ENCODE results near the gene SLAIN1. TPM values are rescaled to one million over a fixed set of nuclear protein-coding genes. Genes with fewer than 3 reads are reported as not detected.

Gene SLAIN1
- polyA plus RNA-seq, 2 of the 4 experiments (the other 2 are of a cell fraction), result 0.43 to 3.6 TPM

GRCh38 chr13:77729502-77730221, 32.2 kb downstream of the SLAIN1 start:
- no peak overlapping the region for H3K4me3 ChIP-seq
- no peak overlapping the region for H3K27ac ChIP-seq
- DNase-seq (ENCODE audit: low read depth in 1 of 2, low spot score in 1 of 2), result no peak
- ChIA-PET CTCF (no interaction called here), POLR2A (no interaction called here)
- H3K9me3 ChIP-seq, result no peaks in the 10 kb centered on the region
- TF ChIP-seq FOXS1 (CRISPR knock-in tag; IDR thresholded peaks at IDR 0.05) (no peak), ESRRA (IDR thresholded peaks at IDR 0.05; ENCODE audit: borderline replicate concordance, low read length) (no peak), ZC3H11A (IDR thresholded peaks at IDR 0.05) (no peak), BCL3 (IDR thresholded peaks at IDR 0.05) (no peak), EP300 (IDR thresholded peaks at IDR 0.05) (no peak), CHD4 (IDR thresholded peaks at IDR 0.05; ENCODE audit: borderline replicate concordance) (no peak)
- no peaks in the 10 kb centered on the region for H3K4me1 ChIP-seq
- ATAC-seq, result no peak
- FAIRE-seq, result no peak
- WGBS (ENCODE audit: missing lambda C conversion rate), result 64% methylated on average over 8 of the region's 8 CpGs
- no peak overlapping the region for H3K4me2 ChIP-seq

GRCh38 chr13:77730572-77730971, 33.1 kb downstream of the SLAIN1 start:
- 89% methylated on average over 1 of the region's 1 CpG for WGBS (ENCODE audit: missing lambda C conversion rate)
- Histone ChIP-seq H3K4me1 (no peaks in the 10 kb centered on the region), H3K27ac (no peak overlapping the region), H3K4me3 (no peak overlapping the region), H3K9me3 (no peaks in the 10 kb centered on the region), H3K4me2 (no peak overlapping the region)
- TF ChIP-seq MYC (IDR thresholded peaks at IDR 0.05; ENCODE audit: borderline replicate concordance, low read length), result no peak
- TF ChIP-seq BCL3 (IDR thresholded peaks at IDR 0.05), result no peak
- no peak for TF ChIP-seq SREBF2 (IDR thresholded peaks at IDR 0.05)
- TF ChIP-seq RNF2 (IDR thresholded peaks at IDR 0.05; ENCODE audit: borderline replicate concordance, low read depth), result no peak
- no peak for TF ChIP-seq FOSB (CRISPR knock-in tag; IDR thresholded peaks at IDR 0.05)
- no peak for TF ChIP-seq ESRRA (IDR thresholded peaks at IDR 0.05; ENCODE audit: borderline replicate concordance, low read length)
- no peak for FAIRE-seq
- POLR2A ChIA-PET, result no interaction called here
- DNase-seq (ENCODE audit: low read depth in 1 of 2, low spot score in 1 of 2), result no peak
- CTCF ChIA-PET, result no interaction called here
- no peak for ATAC-seq

GRCh38 chr13:77732287-77732686, 34.8 kb downstream of the SLAIN1 start:
- no peak for TF ChIP-seq SMC3 (IDR thresholded peaks at IDR 0.05)
- TF ChIP-seq HOXB13 (CRISPR knock-in tag; IDR thresholded peaks at IDR 0.05; ENCODE audit: low read depth), result no peak
- no peak for TF ChIP-seq PBX3 (IDR thresholded peaks at IDR 0.05)
- no peak for TF ChIP-seq BCL3 (IDR thresholded peaks at IDR 0.05)
- no peak for TF ChIP-seq EP300 (IDR thresholded peaks at IDR 0.05)
- no peak for TF ChIP-seq HDAC2 (IDR thresholded peaks at IDR 0.05)
- no peak for TF ChIP-seq MYC (IDR thresholded peaks at IDR 0.05; ENCODE audit: borderline replicate concordance, low read length)
- no peak for TF ChIP-seq HOXB5 (CRISPR knock-in tag; IDR thresholded peaks at IDR 0.05)
- no peak for TF ChIP-seq MAFK (IDR thresholded peaks at IDR 0.05; ENCODE audit: partially characterized antibody)
- no peak for TF ChIP-seq GATA3 (IDR thresholded peaks at IDR 0.05; ENCODE audit: borderline replicate concordance)
- no peak for TF ChIP-seq KDM5A (IDR thresholded peaks at IDR 0.05)
- TF ChIP-seq CBX2 (IDR thresholded peaks at IDR 0.05; ENCODE audit: borderline replicate concordance, low read depth), result no peak
- TF ChIP-seq ELK1 (IDR thresholded peaks at IDR 0.05; ENCODE audit: low read depth, low read length), result no peak
- TF ChIP-seq TP53 (CRISPR knock-in tag; IDR thresholded peaks at IDR 0.05), result no peak
- no peak for TF ChIP-seq CTCF (IDR thresholded peaks at IDR 0.05)
- Histone ChIP-seq H3K4me1 (no peaks in the 10 kb centered on the region), H3K4me3 (no peak overlapping the region), H3K27ac (no peak overlapping the region), H3K4me2 (no peak overlapping the region), H3K9me3 (no peaks in the 10 kb centered on the region)
- CTCF ChIA-PET, result no interaction called here
- no peak for ATAC-seq
- FAIRE-seq, result no peak
- POLR2A ChIA-PET, result no interaction called here
- WGBS (ENCODE audit: missing lambda C conversion rate), result 65% methylated on average over 2 of the region's 2 CpGs
- DNase-seq (ENCODE audit: low read depth in 1 of 2, low spot score in 1 of 2), result no peak

Data from A549 (cell line).